Globus pallidus (tissue), 1 donor: Measurements from ENCODE around the gene SNPH.
"Not testable (repeated sequence)": the region's sequence is repeated elsewhere in the genome, so short reads cannot be mapped to it uniquely, and the experiment has no call there.

Experiments
- DNase-seq: peaks from one replicate; pipeline ENCODE4 v3.0.0-alpha.2; 2015; ENCODE audit warnings: low spot score

SNPH gene

GRCh38 chr20:1338801-1339200 lies 72.7 kb downstream of the SNPH start:
- DNase-seq, result no peak

GRCh38 chr20:1341561-1342265 lies 75.6 kb downstream of the SNPH start:
- DNase-seq, result no peak

DNA sequence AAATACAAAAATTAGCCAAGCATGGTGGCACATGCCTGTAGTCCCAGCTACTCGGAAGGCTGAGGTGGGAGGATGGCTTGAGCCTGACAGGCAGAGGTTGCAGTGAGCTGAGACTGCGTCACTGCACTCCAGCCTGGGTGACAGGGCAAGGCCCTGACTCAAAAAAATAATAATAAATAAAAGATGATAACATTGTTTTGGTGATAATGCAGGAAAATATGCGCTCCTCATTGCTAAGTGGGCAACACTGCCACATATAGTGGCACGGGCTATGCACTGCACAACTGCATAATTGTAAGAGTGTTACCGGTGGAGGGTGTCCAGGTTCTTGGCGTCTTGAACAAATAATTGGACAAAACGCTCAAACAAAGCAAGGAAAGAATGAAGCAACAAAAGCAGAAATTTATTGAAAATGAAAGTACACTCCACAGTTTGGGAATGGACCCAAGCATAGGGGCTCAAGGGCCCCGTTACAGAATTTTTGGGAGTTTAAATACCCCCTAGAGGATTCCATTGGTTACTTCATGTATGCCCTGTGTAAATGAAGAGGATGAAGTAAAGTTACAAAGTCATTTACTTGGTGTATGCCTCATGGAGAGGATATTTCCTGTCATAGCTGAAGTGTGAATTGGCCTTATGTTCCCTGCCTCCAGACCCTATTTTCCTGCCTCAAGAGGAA lies 77.5 kb downstream of the SNPH start:
- DNase-seq, result not testable (repeated sequence)

DNA sequence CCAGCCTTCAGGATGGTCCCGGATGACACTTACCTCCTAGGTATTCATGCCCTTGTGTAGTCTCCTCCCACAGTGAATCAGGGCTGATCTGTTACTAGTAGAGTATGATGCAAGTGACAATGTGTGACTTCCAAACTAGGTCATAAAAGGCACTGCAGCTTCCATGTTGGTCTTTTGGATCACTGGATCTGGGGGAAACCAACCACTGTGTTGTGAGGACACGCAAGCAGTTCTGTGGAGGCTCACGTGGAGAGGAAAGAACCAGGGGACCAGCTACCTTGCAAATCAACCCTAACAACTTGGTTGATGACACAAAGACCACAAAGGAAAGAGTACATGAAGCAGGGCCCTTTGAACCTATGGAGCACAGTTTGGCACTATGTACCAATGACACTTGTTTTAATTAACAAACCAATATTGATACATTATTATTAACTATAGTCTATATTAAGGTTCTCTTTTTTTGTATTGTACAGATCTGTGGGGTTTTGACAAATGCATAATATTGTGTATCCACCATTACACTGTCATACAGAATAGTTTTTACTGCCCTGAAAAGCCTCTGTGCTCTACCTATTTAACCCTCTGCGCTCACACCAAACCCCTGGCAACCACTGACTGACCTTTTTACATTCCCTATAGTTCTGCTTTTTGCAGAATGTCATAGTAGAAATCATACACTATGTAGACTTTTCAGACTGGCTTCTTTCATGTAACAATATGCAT lies 79.1 kb downstream of the SNPH start:
- DNase-seq, result no peak

DNA sequence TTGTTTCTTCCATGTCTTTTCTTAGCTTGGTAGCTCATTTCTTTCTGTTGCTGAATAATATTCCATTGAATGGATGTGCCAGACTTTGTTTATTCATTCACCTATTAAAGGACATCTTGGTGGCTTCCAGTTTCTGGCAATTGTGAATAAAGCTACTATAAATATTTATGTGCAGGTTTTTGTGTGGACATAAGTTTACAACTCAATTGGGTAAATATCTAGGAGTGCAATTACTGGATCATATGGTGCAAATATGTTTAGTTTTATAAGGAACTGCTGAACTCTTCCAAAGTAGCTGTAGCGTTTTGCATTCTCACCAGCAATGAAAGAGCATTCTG lies 79.6 kb downstream of the SNPH start:
- DNase-seq, result no peak

- DNase-seq, result no peak
Measured at GRCh38 chr20:1346315-1346969, 80.3 kb downstream of the SNPH start.

DNA sequence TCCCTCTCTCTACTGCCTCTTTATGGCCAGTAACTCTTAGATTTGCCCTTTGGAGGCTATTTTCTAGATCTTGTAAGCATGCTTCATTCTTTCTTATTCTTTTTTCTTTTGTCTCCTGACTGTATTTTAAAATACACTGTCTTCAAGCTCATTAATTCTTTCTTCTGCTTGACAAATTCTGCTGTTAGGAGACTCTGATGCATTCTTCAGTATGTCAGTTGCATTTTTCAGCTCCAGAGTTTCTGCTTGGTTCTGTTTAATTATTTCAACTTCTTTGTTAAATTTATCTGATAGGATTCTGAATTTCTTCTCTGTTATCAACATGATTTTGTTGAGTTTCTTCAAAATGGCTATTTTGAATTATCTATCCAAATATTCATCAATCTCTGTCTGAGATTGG lies 87.9 kb downstream of the SNPH start:
- no peak for DNase-seq

DNA sequence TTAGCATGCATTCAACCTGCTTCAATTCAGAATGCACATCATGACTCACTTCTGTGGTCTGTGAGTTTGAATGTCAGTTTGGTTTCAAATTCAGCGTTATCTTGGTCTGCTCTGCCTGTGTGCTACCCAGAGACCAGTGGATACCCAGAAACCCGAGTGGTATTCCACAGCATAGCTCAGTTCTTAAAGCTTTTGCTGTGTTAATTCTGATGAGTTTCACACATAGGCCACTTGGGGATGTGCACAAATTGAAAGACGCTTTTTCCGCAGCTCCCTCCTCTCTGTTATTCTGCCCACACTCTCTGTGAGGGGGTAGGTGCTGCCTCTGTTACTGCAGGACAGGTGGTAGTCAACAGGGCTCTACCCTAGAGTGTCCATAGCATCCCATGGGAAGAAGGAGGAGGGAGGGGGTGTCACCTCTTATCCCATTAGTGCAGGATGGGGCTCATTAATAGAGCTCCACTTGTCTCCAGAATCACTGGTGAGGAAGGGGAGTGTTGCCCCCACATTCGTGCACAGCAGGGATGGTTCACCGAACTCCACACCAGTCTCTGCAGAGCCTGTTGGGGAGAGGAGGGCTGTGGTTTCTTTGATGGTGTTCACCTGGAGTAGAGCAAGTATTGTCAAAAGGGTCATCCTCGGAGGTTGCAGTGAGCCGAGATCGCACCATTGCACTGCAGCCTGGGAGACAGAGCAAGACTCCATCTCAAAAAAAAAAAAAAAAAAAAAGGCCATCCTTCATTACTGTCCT lies 92.0 kb downstream of the SNPH start:
- DNase-seq, result no peak
